Adrenal gland (tissue), 12 donors: Measurements from ENCODE around the gene ZNF621. TPM values are rescaled to one million over a fixed set of nuclear protein-coding genes. Genes with fewer than 3 reads are reported as not detected.
A peak's percentile ranks its signal among the peaks of the same experiment; 100 is the strongest.

Experiments used
- DNase-seq, 7 donors: peaks; one replicate each; pipeline ENCODE4 v3.0.0-alpha.2; 2019 to 2020
- H3K27ac ChIP-seq, 5 donors: fragments of 200-600 bp; sonication (generic) in 4 of 5; 1 replicate in 3 of 5; 2 replicates in 2 of 5; pipeline versions ENCODE4 v1.5.1 to v1.8.0; 2016 to 2020; ENCODE audit warnings: mild to moderate bottlenecking in 1 of 5
- H3K27me3 ChIP-seq: fragments of 200-600 bp; 2 replicates; pipeline ENCODE4 v1.8.0; 2021
- H3K36me3 ChIP-seq, 2 donors: fragments of 200-600 bp; replicated peaks in 1 of 2; 1 replicate in 1 of 2; 2 replicates in 1 of 2; pipeline versions ENCODE4 v1.5.1 to v1.8.0; 2018 to 2022
- H3K4me1 ChIP-seq, 2 donors: fragments of 200-600 bp; replicated peaks in 1 of 2; 1 replicate in 1 of 2; 2 replicates in 1 of 2; pipeline versions ENCODE4 v1.5.1 to v1.8.0; 2018 to 2021
- H3K4me3 ChIP-seq, 4 donors: fragments of 200-600 bp; sonication (generic) in 3 of 4; one replicate each; pipeline ENCODE4 v1.5.1; 2016 to 2018
- H3K9me3 ChIP-seq, 3 donors: fragments of 200-600 bp; sonication (generic) in 1 of 3; replicated peaks in 1 of 3; 1 replicate in 2 of 3; 2 replicates in 1 of 3; pipeline versions ENCODE4 v1.5.1 to v1.8.0; 2016 to 2021
- CTCF ChIP-seq, 6 experiments: fragments of 450-650 bp in 4 of 6; fragments of 200-600 bp in 2 of 6; sonication (generic) in 1 of 6; IDR thresholded peaks; 1 replicate in 5 of 6; 2 replicates in 1 of 6; pipeline versions ENCODE4 v1.5.1 to v1.8.0; 2016 to 2021; ENCODE audit warnings: antibody characterized with exemption in 6 of 6, mild to moderate bottlenecking in 2 of 6, moderate library complexity in 1 of 6
- POLR2A ChIP-seq, 2 donors: fragments of 450-650 bp; IDR thresholded peaks; one replicate each; pipeline ENCODE4 v1.6.1; 2017; ENCODE audit warnings: antibody characterized with exemption in 2 of 2, mild to moderate bottlenecking in 2 of 2, moderate library complexity in 1 of 2
- WGBS, 4 donors: extraction: QIAGEN DNeasy Blood & Tissue Kit in 2 of 4; methylation state at CpG; one replicate each; pipeline versions ENCODE4 v1.1.5 to v1.1.7; 2013 to 2017; 5-methylcytosine and 5-hydroxymethylcytosine counted together
- intact Hi-C, 2 donors: fragments of 100-400 bp; cut with DNase I; formaldehyde crosslinking; loops; one replicate each; pipeline versions ENCODE4 v1.14.1 to v1.15.0; 2022 to 2023
- polyA plus RNA-seq, 3 donors: library from polyadenylated mRNA; stranded (reverse); fragments of 200-250 nt in 2 of 3; fragments of 350-450 nt in 1 of 3; fragmentation: Illumina TruSeq in 1 of 3; extraction: RNeasy Lipid Tissue Mini Kit (QIAGEN cat#74804) in 1 of 3; gene quantifications; one replicate each; pipeline ENCODE4 v1.2.3, GENCODE V29; 2013 to 2014
- total RNA-seq, 9 donors: library from RNA; depleted of rRNA in 4 of 9; stranded (reverse); fragments of >200 nt in 4 of 9; fragments of 120-200 nt in 1 of 9; fragmentation: NEBNext Ultra II Directional in 1 of 9; extraction: Animal tissue kit (Norgen Biotek cat#: 25700) in 1 of 9; gene quantifications; one replicate each; pipeline versions ENCODE4 v1.1.0 to v1.2.4, GENCODE V29; 2013 to 2023
- donor health status: healthy with polysubstance abuse.
- donor health status: Bipolar disorder and iron deficiency.
- donor health status: DM: yes; HTN: yes; CAD: no.
- donor health status: DM: no; HTN: no; CAD: no.
- donor health status: DM: no; HTN: no; CAD: no.
- donor health status: DM: yes; HTN: yes; CAD: no.

ZNF621 gene
- total and polyA plus RNA-seq, 12 donors, result 9.1 to 30.1 (median 17.2) TPM

- no peaks in the 10 kb centered on the region for H3K9me3 ChIP-seq
- H3K4me1 ChIP-seq, result no peaks in the 10 kb centered on the region
- H3K27ac ChIP-seq, result no peak overlapping the region
- intact Hi-C loops, result no loop called here
- no peaks in the 10 kb centered on the region for H3K27me3 ChIP-seq
- DNase-seq, result no peak
- no peak for TF ChIP-seq POLR2A (IDR thresholded peaks at IDR 0.05)
- no peak for TF ChIP-seq CTCF (IDR thresholded peaks at IDR 0.05)
- no peak overlapping the region for H3K4me3 ChIP-seq
- peaks cover 0 to 56% of the 10 kb centered on the region in 2 donors for H3K36me3 ChIP-seq
- 98 to 99% (median 99%) methylated on average over 5 of the region's 5 CpGs for WGBS, 4 donors
These were observed 7.5 kb downstream of the ZNF621 start for GRCh38 chr3:40532252-40532651.

- no peak overlapping the region for H3K4me3 ChIP-seq
- H3K27me3 ChIP-seq, result no peaks in the 10 kb centered on the region
- H3K9me3 ChIP-seq, result peaks cover 0 to 5% (median 0%) of the 10 kb centered on the region in 3 donors
- no peaks in the 10 kb centered on the region for H3K4me1 ChIP-seq
- peaks cover 0 to 46% of the 10 kb centered on the region in 2 donors for H3K36me3 ChIP-seq
- intact Hi-C loops, result no loop called here
- TF ChIP-seq POLR2A (IDR thresholded peaks at IDR 0.05) (no peak), CTCF (IDR thresholded peaks at IDR 0.05) (no peak)
- DNase-seq, result no peak
- no peak overlapping the region for H3K27ac ChIP-seq
These were observed 9.5 kb downstream of the ZNF621 start for GRCh38 chr3:40534283-40534682.

- Histone ChIP-seq H3K9me3 (no peaks in the 10 kb centered on the region), H3K27me3 (no peaks in the 10 kb centered on the region), H3K27ac (no peak overlapping the region), H3K4me1 (no peaks in the 10 kb centered on the region), H3K4me3 (no peak overlapping the region), H3K36me3 (no peaks in the 10 kb centered on the region)
- 14 to 44% (median 38%) methylated on average over 1 of the region's 1 CpG for WGBS, 4 donors
- TF ChIP-seq POLR2A (IDR thresholded peaks at IDR 0.05) (no peak), CTCF (IDR thresholded peaks at IDR 0.05) (no peak)
- DNase-seq, result peak in 1 of 7 donors; percentile 3
- intact Hi-C loops, result no loop called here
These were observed 22.1 kb downstream of the ZNF621 start for GRCh38 chr3:40546816-40547215.

GRCh38 chr3:40550167-40550566 is 25.4 kb downstream of the ZNF621 start:
- H3K27ac ChIP-seq, result no peak overlapping the region
- H3K27me3 ChIP-seq, result no peaks in the 10 kb centered on the region
- intact Hi-C loops, result no loop called here
- H3K9me3 ChIP-seq, result no peaks in the 10 kb centered on the region
- no peak for DNase-seq
- H3K4me1 ChIP-seq, result no peaks in the 10 kb centered on the region
- TF ChIP-seq POLR2A (IDR thresholded peaks at IDR 0.05), result no peak
- no peak for TF ChIP-seq CTCF (IDR thresholded peaks at IDR 0.05)
- H3K4me3 ChIP-seq, result no peak overlapping the region
- WGBS, 4 donors, result 87 to 100% (median 95%) methylated on average over 1 of the region's 1 CpG
- no peaks in the 10 kb centered on the region for H3K36me3 ChIP-seq
